Activated CD4-positive, alpha-beta T cell treated with anti-CD3 and anti-CD28 coated beads, Interleukin-2, amount 50 U/mL, for 24 hours (primary cell): Measurements from ENCODE around the gene GGT6.

Experiments used
- DNase-seq, 2 donors: peaks; one replicate each; pipeline ENCODE4 v3.0.0-alpha.2; 2020; ENCODE audit warnings: low read depth in 1 of 2, low spot score in 1 of 2

GGT6 gene

DNA sequence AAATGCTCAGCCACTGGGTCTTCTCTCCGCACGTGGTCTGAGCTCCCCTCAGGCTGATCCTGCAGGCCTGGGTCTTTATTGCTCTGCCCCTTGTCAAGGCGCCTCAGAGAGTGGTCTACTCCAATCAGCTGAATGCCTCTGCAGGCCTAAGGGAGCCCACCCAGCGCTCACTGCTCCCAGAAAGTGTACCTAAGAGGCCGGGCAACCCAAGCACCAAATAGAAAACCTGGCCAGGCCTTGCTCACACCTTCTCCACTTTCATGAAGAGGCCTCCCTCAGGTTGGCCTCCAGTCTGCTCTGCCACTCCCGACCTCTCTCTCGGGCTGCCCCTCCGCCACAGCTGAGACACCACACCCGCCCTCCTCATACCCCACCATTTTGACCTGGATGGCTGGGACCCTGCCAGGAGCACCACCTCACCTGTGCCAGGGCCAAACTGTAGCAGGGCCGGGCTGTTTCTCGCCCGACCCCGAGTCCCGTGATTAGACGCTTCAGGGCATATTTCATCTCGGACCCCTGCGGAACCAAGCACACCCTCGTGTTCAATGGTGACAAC is 5.9 kb downstream of the GGT6 start:
- no peak for DNase-seq

DNA sequence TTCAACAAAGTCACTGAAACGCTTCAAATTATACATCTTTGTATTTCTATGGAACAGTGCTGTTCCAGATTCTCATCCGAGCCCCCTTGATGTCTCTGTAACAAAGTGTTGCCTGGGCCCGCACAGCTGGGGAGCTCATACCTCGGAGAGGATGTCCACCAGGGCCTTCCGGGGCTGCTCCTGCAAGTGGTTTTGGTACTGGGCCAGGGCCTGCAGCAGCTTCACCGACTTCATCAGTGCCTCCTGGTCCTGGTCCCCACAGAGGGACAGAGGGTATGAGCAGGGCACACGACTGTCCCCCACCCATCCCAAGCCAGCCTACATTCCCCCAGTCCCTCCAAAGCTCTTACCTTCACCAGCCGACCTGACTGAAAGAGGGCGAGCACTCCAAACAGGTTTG is 6.7 kb downstream of the GGT6 start:
- no peak for DNase-seq

GRCh38 chr17:4551796-4552525 is 8.4 kb downstream of the GGT6 start:
- DNase-seq: no peak

- no peak for DNase-seq
Observed at GRCh38 chr17:4551141-4551540, 9.2 kb downstream of the GGT6 start.

DNA sequence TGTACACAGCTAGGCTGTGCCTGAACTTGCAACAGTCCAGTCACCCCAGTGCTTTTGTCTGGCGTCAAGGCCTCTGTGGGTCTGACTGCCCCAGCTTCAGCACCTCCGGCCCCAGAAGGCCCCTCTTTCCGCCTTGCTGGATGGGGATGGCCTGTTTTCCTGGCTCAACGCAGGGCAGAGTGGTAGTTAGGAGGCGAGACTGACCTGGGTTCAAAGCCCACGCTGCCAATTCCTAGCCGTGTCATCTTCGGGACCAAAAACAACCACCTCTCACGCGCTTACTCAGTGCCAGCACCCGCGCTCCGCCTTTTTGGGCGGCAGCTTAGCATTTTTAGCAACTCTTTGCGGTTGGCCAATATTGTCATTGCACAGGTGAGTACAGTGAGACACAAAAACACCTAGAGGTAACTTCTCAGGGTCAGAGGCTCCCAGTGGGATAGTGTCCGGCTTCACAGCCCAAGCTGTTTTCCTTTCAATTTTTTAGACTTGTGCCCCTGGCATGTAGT is 9.8 kb downstream of the GGT6 start:
- no peak for DNase-seq

DNA sequence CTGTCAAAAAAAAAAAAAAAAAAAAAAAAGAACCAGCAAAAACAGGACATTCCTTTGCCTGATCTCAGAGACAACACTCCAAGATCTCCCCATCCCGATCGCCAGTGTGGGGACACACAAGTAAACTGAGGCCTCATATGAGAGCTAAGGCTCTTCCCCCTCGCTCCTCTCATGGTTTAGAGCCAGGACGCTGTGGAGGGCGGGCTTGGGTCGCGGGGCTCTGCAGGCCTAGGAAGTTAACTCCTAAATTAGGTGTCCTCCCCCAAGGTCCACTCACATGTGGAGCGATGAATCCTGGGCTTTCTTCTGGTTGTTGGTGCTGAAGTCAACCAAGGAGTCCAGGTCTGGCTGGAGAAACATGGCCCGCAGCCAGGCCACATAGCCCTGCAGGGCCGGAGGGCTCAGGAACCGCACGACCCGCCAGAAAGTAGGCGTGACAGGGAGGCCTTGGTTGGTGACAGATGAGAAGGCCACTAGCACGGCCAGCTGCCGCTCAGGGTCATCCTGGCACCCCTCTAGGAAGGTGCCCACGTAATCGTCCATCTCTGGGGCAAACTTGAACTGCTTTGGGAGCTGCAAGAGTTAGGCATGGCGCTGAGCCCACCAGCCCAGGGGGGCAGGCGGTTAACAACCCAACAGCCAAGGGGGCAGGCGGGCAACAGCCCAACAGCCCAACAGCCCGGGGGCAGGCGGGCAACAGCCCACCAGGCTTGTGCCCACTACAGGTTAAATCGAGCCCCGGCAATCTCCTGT is 10.4 kb downstream of the GGT6 start:
- DNase-seq: no peak

- DNase-seq: no peak
Observed at GRCh38 chr17:4548721-4549531, 11.5 kb downstream of the GGT6 start.

GRCh38 chr17:4548061-4548461 is 12.3 kb downstream of the GGT6 start:
- no peak for DNase-seq

DNA sequence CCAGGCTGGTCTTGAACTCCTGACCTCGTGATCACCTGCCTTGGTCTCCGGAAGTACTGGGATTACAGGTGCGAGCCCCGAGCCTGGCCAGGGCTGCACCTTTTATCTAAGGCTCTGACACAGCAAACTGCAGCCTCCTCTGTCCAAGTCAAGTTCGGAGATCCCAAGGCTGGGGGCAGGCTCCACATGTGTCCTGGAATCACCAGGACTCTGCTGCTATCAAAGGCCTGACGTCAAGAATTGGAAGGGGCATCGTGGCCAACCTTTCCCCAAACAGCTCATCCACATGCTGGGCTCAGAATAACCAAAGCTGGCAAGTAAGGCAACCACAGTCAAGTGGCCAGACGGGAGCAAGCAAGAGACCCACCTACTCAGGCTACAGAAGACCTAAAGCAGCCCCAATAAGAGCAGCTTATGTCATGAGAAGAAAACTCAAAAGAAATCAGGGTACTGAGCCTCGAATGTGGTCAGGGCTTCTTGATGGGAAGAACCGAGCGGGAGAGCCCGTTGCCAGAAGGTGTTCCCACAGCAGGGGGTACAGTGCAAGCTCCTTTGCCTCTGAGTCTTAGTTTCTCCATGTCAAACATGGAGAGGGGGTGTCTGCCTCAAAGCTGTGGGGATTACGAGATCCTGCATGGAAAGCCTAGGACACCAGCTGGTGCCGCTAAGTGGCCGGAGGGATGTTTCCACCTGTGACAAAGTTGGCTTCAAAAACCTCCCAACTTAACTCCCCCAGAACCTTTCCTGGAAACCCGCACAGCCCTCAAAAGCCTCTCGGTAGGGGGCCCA is 13.1 kb downstream of the GGT6 start:
- DNase-seq: no peak

DNA sequence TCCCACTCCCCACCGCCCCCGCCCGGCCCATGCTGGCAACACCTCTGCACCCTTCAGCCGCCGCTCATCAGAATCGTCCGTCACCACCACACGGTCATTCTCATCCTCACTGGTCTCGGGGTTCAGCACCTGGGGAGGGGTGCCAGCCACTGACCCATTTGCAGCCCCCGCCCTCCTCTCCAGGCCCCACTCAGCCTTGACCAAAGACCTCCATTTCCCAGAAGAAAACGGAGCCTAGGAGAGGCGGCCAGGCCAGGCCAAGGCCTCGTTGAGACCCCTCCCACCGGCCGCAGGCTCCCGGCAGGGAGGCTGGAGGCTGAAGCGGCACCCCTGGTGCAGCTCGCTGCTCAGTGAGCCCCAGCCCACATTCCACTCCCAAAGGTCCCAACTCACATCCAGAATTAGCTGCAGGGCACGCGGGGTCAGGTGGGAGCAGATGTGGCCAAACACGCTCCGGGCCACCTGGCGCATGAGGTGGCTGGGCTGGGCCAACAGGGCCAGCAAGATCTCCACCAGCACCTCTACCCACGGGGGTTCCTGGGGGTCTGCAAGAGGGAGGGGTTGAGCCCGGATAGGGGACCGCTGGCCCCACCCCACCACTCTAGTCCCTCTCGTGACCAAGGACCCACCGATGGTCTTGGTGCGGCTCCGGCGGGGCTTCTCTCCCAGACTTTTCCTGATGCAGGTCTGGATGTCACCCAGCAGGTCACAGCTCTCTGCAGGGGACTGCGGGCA is 15.0 kb downstream of the GGT6 start:
- no peak for DNase-seq

DNA sequence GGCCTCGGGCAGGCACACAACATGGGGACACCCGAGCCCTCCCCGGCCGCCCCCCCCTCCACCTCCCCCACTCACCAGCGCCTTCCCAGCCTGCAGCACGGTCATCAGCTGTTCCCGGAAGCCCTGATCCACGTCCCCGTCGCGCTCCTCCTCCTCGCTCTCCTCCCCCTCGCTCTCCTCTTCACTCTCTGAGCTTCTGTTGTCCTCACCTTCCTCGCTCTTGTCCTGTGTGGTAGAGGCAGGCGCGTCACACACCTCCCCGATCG is 15.5 kb downstream of the GGT6 start:
- no peak for DNase-seq

GRCh38 chr17:4544135-4544950 is 16.0 kb downstream of the GGT6 start:
- DNase-seq: no peak

GRCh38 chr17:4543557-4544026 is 16.8 kb downstream of the GGT6 start:
- no peak for DNase-seq

GRCh38 chr17:4542726-4543191 is 17.6 kb downstream of the GGT6 start:
- DNase-seq: no peak

DNA sequence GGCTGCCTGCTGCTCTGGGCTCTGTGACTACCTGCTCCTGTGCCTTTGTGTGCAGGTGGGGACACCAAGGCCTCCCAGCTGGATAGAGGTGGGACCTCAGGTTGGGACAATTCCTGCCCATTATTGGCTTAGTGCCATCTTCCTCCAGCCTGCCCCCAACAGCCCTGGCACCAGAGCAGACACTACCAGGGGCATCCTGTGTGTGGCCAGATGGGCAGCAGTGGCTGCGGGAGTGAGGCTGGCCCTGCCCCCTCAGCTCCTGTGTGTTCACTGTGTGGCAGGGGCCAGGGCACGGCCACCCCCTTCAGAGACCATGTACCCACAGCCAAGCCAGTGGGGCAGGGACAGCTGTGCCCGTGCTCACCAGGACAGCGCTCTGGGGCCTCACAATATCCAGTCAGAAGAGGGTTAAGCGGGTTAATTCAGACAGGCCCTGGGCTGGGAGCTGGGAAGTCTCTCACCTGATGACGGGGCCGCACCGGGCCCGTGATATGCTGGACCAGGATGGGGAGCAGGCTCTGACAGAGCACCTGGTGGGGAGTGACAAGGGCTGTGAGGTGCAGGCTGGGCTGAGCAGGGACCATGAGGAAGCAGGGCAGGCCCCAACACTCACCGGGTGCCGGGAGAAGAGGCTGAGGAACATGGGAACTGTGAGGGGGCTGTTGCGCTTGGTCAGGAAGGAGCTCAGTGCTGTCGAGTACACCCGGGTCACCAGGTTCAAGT is 18.2 kb downstream of the GGT6 start:
- DNase-seq: no peak

DNA sequence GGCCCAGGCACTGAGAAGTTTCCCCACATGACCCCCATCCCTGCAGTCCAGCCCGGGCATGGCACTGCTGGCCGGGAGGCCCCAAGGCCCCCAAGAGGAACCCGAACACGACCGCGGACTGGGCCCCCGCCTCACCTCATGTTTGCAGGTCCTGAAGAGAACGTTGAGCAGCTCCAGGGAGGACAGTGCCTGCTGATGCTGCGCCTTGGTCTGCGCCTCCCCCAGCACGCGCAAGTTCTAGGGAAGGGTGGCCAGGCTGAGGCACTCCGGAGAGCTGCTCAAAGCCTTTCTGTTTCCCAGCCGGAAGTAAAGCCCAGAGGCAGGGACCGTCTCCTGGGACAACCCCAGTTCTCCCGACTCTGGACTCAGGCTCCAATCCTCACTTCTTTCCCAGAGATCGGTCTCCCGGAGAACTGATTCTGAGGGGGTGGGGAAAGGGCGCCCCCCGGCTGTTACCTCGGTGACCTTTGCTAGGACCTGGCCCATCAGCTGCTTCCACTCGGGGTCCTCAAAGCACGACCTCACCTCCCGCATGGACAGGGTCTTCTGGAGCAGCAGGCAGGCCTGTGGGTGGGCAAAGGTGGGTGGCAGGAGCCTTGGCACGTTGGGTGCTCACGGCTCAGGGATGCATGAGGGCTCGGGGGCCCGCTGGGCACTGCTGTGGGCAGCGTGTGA is 18.9 kb downstream of the GGT6 start:
- no peak for DNase-seq

DNA sequence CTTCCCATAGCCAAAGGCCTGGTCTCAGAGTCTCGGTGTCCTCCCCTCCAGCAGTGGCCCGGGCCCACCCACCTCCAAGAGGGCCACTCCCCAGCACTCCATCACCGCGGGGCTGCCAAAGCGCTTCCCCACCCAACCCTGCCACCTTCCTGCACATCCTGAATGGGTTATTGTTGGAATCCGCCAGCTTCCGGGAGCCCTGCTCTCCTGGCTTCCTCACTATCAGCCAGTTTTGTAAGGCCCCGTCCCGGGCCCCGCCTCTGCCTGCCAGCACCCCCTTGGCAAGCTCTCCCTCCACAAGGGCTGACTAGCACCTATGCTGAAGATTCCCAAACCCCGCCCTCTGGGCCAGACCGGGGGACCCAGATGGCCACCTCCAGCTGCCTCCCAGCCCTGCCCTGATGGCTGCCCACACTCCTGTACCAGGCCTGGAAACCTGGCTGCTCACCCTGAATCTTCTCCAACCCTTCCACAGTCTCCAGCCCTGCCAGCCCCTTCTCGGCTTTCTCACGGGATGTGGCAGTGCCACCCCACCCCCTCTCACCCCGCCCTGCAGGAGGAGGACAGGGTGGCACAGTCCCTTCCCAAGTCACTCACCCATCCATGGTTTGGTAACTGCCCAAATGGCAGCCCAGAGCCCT is 19.6 kb downstream of the GGT6 start:
- no peak for DNase-seq
